B cell (primary cell): ENCODE data around the gene LIMK2.

ENCODE experiments used
- EZH2 ChIP-seq: IDR thresholded peaks from 2 replicates; pipeline ENCODE4 v1.6.1; 2012; ENCODE audit warnings: borderline replicate concordance, low read depth, mild to moderate bottlenecking, moderate library complexity, low read length; ENCODE audit not compliant: insufficient read depth, poor library complexity, severe bottlenecking
- TF ChIP-seq, protein P1 (sequence below): fragments of 200-600 bp; IDR thresholded peaks from one replicate; pipeline ENCODE4 v1.8.0; 2022; ENCODE audit warnings: antibody characterized with exemption, mild to moderate bottlenecking

DNA sequence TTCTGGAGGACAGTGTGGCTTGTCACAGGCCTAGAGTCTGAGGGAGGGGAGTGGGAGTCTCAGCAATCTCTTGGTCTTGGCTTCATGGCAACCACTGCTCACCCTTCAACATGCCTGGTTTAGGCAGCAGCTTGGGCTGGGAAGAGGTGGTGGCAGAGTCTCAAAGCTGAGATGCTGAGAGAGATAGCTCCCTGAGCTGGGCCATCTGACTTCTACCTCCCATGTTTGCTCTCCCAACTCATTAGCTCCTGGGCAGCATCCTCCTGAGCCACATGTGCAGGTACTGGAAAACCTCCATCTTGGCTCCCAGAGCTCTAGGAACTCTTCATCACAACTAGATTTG is 67.2 kb downstream of the LIMK2 start:
- TF ChIP-seq, protein P1, sequence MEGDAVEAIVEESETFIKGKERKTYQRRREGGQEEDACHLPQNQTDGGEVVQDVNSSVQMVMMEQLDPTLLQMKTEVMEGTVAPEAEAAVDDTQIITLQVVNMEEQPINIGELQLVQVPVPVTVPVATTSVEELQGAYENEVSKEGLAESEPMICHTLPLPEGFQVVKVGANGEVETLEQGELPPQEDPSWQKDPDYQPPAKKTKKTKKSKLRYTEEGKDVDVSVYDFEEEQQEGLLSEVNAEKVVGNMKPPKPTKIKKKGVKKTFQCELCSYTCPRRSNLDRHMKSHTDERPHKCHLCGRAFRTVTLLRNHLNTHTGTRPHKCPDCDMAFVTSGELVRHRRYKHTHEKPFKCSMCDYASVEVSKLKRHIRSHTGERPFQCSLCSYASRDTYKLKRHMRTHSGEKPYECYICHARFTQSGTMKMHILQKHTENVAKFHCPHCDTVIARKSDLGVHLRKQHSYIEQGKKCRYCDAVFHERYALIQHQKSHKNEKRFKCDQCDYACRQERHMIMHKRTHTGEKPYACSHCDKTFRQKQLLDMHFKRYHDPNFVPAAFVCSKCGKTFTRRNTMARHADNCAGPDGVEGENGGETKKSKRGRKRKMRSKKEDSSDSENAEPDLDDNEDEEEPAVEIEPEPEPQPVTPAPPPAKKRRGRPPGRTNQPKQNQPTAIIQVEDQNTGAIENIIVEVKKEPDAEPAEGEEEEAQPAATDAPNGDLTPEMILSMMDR: no peak
- TF ChIP-seq EZH2: no peak
